H1 (cell line): Measurements from ENCODE around the gene HK1. TPM values are rescaled to one million over a fixed set of nuclear protein-coding genes. Genes with fewer than 3 reads are reported as not detected.

Experiments
- CTCF ChIA-PET: fragments of 300-600 bp; sonication (Branson Sonifier 250); formaldehyde crosslinking; loops from one replicate; lab custom pipeline; 2021; ENCODE audit not compliant: partially characterized antibody; lab: Charles Lee
- POLR2A ChIA-PET: fragments of 300-600 bp; sonication (Branson Sonifier 250); formaldehyde crosslinking; loops from one replicate; lab custom pipeline; 2021; ENCODE audit warnings: inconsistent platforms; ENCODE audit not compliant: partially characterized antibody; lab: Charles Lee
- DNase-seq, 2 experiments: peaks; one replicate each; pipeline versions ENCODE4 v3.0.0 to v3.0.0-alpha.2; 2010 to 2022; ENCODE audit warnings: low spot score in 2 of 2, low read depth in 1 of 2, mixed read lengths in 1 of 2
- FAIRE-seq: peaks from 2 replicates; lab custom pipeline; 2011; peaks lifted over from hg19 to GRCh38; lab: Jason Lieb, UNC
- H2AFZ ChIP-seq: 2 replicates; pipeline ENCODE4 v1.8.1; 2012; ENCODE audit warnings: low read length, inconsistent platforms
- H2AK5ac ChIP-seq: 2 replicates; pipeline ENCODE4 v1.6.1; 2013; ENCODE audit warnings: low read depth, low read length
- H2BK120ac ChIP-seq: replicated peaks from 2 replicates; pipeline ENCODE3; 2013; ENCODE audit warnings: low read depth, low read length, inconsistent platforms
- H2BK12ac ChIP-seq: 2 replicates; pipeline ENCODE4 v1.6.1; 2013; ENCODE audit warnings: low read depth, low read length
- H2BK15ac ChIP-seq: 2 replicates; pipeline ENCODE4 v1.6.1; 2013; ENCODE audit warnings: low read length
- H2BK20ac ChIP-seq: 2 replicates; pipeline ENCODE4 v1.6.1; 2013; ENCODE audit warnings: low read length
- H2BK5ac ChIP-seq: 2 replicates; pipeline ENCODE4 v1.6.1; 2013; ENCODE audit warnings: low read depth, low read length
- H3K14ac ChIP-seq: 2 replicates; pipeline ENCODE4 v1.6.1; 2013; ENCODE audit warnings: inconsistent platforms; ENCODE audit not compliant: insufficient read length
- H3K18ac ChIP-seq: 2 replicates; pipeline ENCODE4 v1.6.1; 2013; ENCODE audit warnings: low read length; ENCODE audit errors: extremely low read depth
- H3K23ac ChIP-seq: 2 replicates; pipeline ENCODE4 v1.6.1; 2013; ENCODE audit warnings: inconsistent platforms; ENCODE audit not compliant: insufficient read length
- H3K23me2 ChIP-seq: 2 replicates; pipeline ENCODE4 v1.6.1; 2013; ENCODE audit warnings: low read depth, low read length
- H3K27ac ChIP-seq: 2 replicates; pipeline ENCODE4 v1.6.1; 2011; ENCODE audit warnings: low read depth, low read length, inconsistent platforms
- H3K27me3 ChIP-seq, 4 experiments: replicated peaks in 1 of 4; 1 replicate in 1 of 4; 2 replicates in 3 of 4; pipeline versions ENCODE4 v1.6.1 to v1.8.1; 2011 to 2013; ENCODE audit warnings: low read length in 3 of 4, mild to moderate bottlenecking in 3 of 4, inconsistent platforms in 2 of 4, mixed read lengths in 2 of 4, moderate library complexity in 1 of 4; ENCODE audit not compliant: control insufficient read depth in 3 of 4, insufficient read depth in 3 of 4; ENCODE audit errors: extremely low read depth in 1 of 4
- H3K36me3 ChIP-seq, 4 experiments: 2 replicates each; pipeline versions ENCODE4 v1.6.1 to v1.8.1; 2011 to 2013; ENCODE audit warnings: mild to moderate bottlenecking in 4 of 4, low read length in 3 of 4, moderate library complexity in 2 of 4, control low read depth in 1 of 4, inconsistent platforms in 1 of 4; ENCODE audit not compliant: insufficient read depth in 4 of 4, control insufficient read depth in 2 of 4
- H3K4ac ChIP-seq: replicated peaks from 2 replicates; pipeline ENCODE3; 2013; ENCODE audit warnings: low read length, low read depth, mixed read lengths, inconsistent platforms; ENCODE audit not compliant: insufficient read length
- H3K4me1 ChIP-seq, 4 experiments: replicated peaks in 1 of 4; 1 replicate in 1 of 4; 2 replicates in 3 of 4; pipeline versions ENCODE4 v1.6.1 to v1.8.1; 2011 to 2013; ENCODE audit warnings: low read length in 3 of 4, inconsistent platforms in 2 of 4, mixed read lengths in 1 of 4; ENCODE audit not compliant: insufficient read depth in 4 of 4, control insufficient read depth in 3 of 4
- H3K4me2 ChIP-seq, 2 experiments: 2 replicates each; pipeline versions ENCODE4 v1.6.1 to v1.8.1; 2011 to 2013; ENCODE audit warnings: low read depth in 2 of 2, low read length in 2 of 2, control low read depth in 1 of 2, inconsistent platforms in 1 of 2, mild to moderate bottlenecking in 1 of 2; ENCODE audit not compliant: insufficient read depth in 1 of 2
- H3K4me3 ChIP-seq, 4 experiments: fragments of 200-600, 300-600 bp in 1 of 4; sonication (generic), shearing (Covaris generic), sonication (Bioruptor Twin) in 1 of 4; 2 replicates each; pipeline versions ENCODE4 v1.5.1 to v1.8.1; 2011 to 2016; ENCODE audit warnings: low read length in 4 of 4, low read depth in 3 of 4, control low read depth in 2 of 4, inconsistent platforms in 2 of 4, mild to moderate bottlenecking in 2 of 4, mixed read lengths in 1 of 4, moderate library complexity in 1 of 4; ENCODE audit not compliant: insufficient read depth in 2 of 4; ENCODE audit errors: extremely low read depth in 1 of 4
- H3K56ac ChIP-seq: replicated peaks from 2 replicates; pipeline ENCODE3; 2013; ENCODE audit warnings: low read depth, mild to moderate bottlenecking, mixed read lengths, low read length, inconsistent platforms; ENCODE audit not compliant: insufficient read length
- H3K79me1 ChIP-seq: 2 replicates; pipeline ENCODE4 v1.6.1; 2013; ENCODE audit warnings: low read depth, low read length, control low read depth
- H3K79me2 ChIP-seq, 2 experiments: 2 replicates each; pipeline versions ENCODE4 v1.6.1 to v1.8.1; 2012 to 2013; ENCODE audit warnings: low read length in 2 of 2, mild to moderate bottlenecking in 2 of 2, inconsistent platforms in 1 of 2; ENCODE audit not compliant: insufficient read depth in 2 of 2, control insufficient read depth in 1 of 2
- H3K9ac ChIP-seq, 4 experiments: replicated peaks in 1 of 4; 1 replicate in 1 of 4; 2 replicates in 3 of 4; pipeline versions ENCODE4 v1.6.1 to v1.8.1; 2011 to 2013; ENCODE audit warnings: low read depth in 3 of 4, low read length in 3 of 4, control low read depth in 2 of 4, mild to moderate bottlenecking in 2 of 4, moderate library complexity in 2 of 4, inconsistent platforms in 1 of 4; ENCODE audit errors: extremely low read depth in 1 of 4
- H3K9me3 ChIP-seq, 2 experiments: 2 replicates each; pipeline versions ENCODE4 v1.6.1 to v1.8.1; 2012 to 2013; ENCODE audit warnings: mild to moderate bottlenecking in 2 of 2, moderate library complexity in 2 of 2, control low read depth in 1 of 2, inconsistent platforms in 1 of 2, low read depth in 1 of 2, low read length in 1 of 2, mixed read lengths in 1 of 2; ENCODE audit not compliant: insufficient read depth in 2 of 2
- H4K20me1 ChIP-seq, 2 experiments: replicated peaks in 1 of 2; 2 replicates each; pipeline versions ENCODE3 to v1.8.1; 2011 to 2013; ENCODE audit warnings: inconsistent platforms in 2 of 2, low read length in 2 of 2, mild to moderate bottlenecking in 1 of 2; ENCODE audit not compliant: insufficient read depth in 2 of 2, control insufficient read depth in 1 of 2
- H4K5ac ChIP-seq: 2 replicates; pipeline ENCODE4 v1.6.1; 2013; ENCODE audit warnings: low read length, low read depth, mixed read lengths, inconsistent platforms; ENCODE audit not compliant: insufficient read length
- H4K8ac ChIP-seq: 2 replicates; pipeline ENCODE4 v1.8.0; 2013; ENCODE audit warnings: mild to moderate bottlenecking, moderate library complexity, low read length, inconsistent platforms; ENCODE audit not compliant: insufficient read depth; ENCODE audit errors: extremely low read depth
- H4K91ac ChIP-seq: replicated peaks from 2 replicates; pipeline ENCODE3; 2013; ENCODE audit warnings: low read length, mixed read lengths, inconsistent platforms; ENCODE audit not compliant: insufficient read length
- CEBPB ChIP-seq: IDR thresholded peaks from 2 replicates; pipeline ENCODE4 v1.6.1; 2012; ENCODE audit warnings: low read depth, low read length
- CREB1 ChIP-seq: IDR thresholded peaks from 2 replicates; pipeline ENCODE4 v1.6.1; 2012; ENCODE audit warnings: inconsistent platforms
- EGR1 ChIP-seq: IDR thresholded peaks from 2 replicates; pipeline ENCODE4 v1.6.1; 2011; ENCODE audit warnings: low read depth, low read length, borderline replicate concordance
- FOSL1 ChIP-seq: IDR thresholded peaks from 2 replicates; pipeline ENCODE4 v1.6.1; 2011; ENCODE audit warnings: mild to moderate bottlenecking, low read depth, low read length, moderate library complexity; ENCODE audit not compliant: insufficient read depth
- NRF1 ChIP-seq: IDR thresholded peaks from 2 replicates; pipeline ENCODE4 v1.6.1; 2011; ENCODE audit warnings: mild to moderate bottlenecking, low read depth, low read length, improper control_type of control experiment
- POU5F1 ChIP-seq: IDR thresholded peaks from 2 replicates; pipeline ENCODE4 v1.6.1; 2011; ENCODE audit warnings: low read depth, mild to moderate bottlenecking, low read length, moderate library complexity
- WGBS, 2 experiments: shearing (Covaris generic) in 1 of 2; methylation state at CpG; one replicate each; pipeline versions ENCODE4 v1.1.6 to v1.1.7; 2013 to 2015; ENCODE audit warnings: low lambda C conversion rate in 2 of 2, mixed read lengths in 2 of 2, inconsistent platforms in 1 of 2, low coverage in 1 of 2, missing lambda C conversion rate in 1 of 2; ENCODE audit not compliant: insufficient replicate concordance in 2 of 2, insufficient coverage in 1 of 2, insufficient read length in 1 of 2; ENCODE audit errors: extremely low coverage in 1 of 2, missing lambda C conversion rate in 1 of 2; 5-methylcytosine and 5-hydroxymethylcytosine counted together
- polyA plus RNA-seq, 7 experiments: library from polyadenylated mRNA; depleted of rRNA in 3 of 7; stranded (reverse) in 5 of 7; unstranded in 2 of 7; fragments of >200 nt in 5 of 7; fragments of 200-250 nt in 2 of 7; gene quantifications; 1 replicate in 5 of 7; 2 replicates in 1 of 7; 4 replicates in 1 of 7; pipeline versions ENCODE4 v1.2.1 to v1.2.3, GENCODE V29; 2011 to 2013; ENCODE audit warnings: missing spikeins in 2 of 7, mixed read lengths in 2 of 7
- total RNA-seq: library from RNA; stranded (reverse); fragmentation: NEBNext Ultra II Directional; extraction: Animal tissue kit (Norgen Biotek cat#: 25700); gene quantifications from 2 replicates; pipeline ENCODE4 v1.2.1, GENCODE V29; 2021

Gene HK1
- total and polyA plus RNA-seq, 2 of the 8 experiments (the other 6 are each of a cell fraction or from before 2014, with no cell fraction given), result 55.8 to 247 TPM

DNA sequence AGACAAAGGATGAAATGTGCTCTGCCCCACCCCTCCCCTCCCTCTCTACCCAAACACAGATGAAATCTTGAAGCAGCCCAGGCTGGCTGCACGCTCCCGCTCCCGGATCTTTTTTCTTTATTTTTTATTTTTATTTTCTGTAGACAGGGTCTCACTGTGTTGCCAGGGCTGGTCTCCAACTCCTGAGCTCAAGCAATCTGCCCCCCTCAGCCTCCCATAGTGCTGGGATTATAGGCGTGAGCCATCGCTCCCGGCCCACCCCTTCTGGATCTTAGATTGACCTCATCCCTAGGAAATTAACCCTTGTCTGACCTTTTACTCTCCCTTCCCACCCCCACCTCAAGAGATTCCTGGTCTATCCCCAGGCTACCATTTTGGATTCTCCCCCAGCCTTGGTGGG is 124.1 kb downstream of the HK1 start:
- Histone ChIP-seq H4K91ac (no peak overlapping the region), H3K23ac (no peak overlapping the region), H3K4me1 (peaks cover 0 to 10% (median 5%) of the 10 kb centered on the region in 4 experiments; a peak in 6 of 7 replicates), H3K23me2 (no peaks in the 10 kb centered on the region), H3K9ac (no peak overlapping the region), H3K56ac (no peak overlapping the region), H3K4me3 (no peak overlapping the region), H3K36me3 (peaks cover 4 to 35% (median 20%) of the 10 kb centered on the region in 4 experiments; a peak in 6 of 8 replicates), H3K4ac (no peak overlapping the region), H4K20me1 (peaks cover 0 to 6% of the 10 kb centered on the region in 2 experiments), H3K27me3 (no peaks in the 10 kb centered on the region), H3K9me3 (no peaks in the 10 kb centered on the region), H2BK20ac (no peak overlapping the region), H2BK15ac (no peak overlapping the region), H2BK5ac (no peak overlapping the region), H3K4me2 (no peak overlapping the region), H3K14ac (no peak overlapping the region), H2BK12ac (no peak overlapping the region), H2BK120ac (no peak overlapping the region), H2AK5ac (no peak overlapping the region), H3K18ac (no peak overlapping the region), H4K5ac (no peak overlapping the region), H3K27ac (no peak overlapping the region), H4K8ac (no peak overlapping the region), H3K79me1 (no peaks in the 10 kb centered on the region), H3K79me2 (no peaks in the 10 kb centered on the region), H2AFZ (no peak overlapping the region)
- FAIRE-seq (no peak), DNase-seq (no peak)
- ChIA-PET POLR2A (no interaction called here), CTCF (interaction anchor here (0.5 to 7.6 kb wide), 9 partner anchors 8 to 465 kb away, joined by 3 to 69 read pairs (median 3); partner anchors contain the start of gene TACR2)
- 83% methylated on average over 6 of the region's 6 CpGs; no CpG with 5 or more reads in 1 of the 2 experiments for WGBS, 2 experiments
- TF ChIP-seq POU5F1, result no peak
- no peak for TF ChIP-seq EGR1
- TF ChIP-seq NRF1, result no peak
- no peak for TF ChIP-seq CREB1
- TF ChIP-seq CEBPB, result no peak
- no peak for TF ChIP-seq FOSL1
